GM18505 (cell line): Measurements from ENCODE around the gene CYB5A.

Experiments
- ATAC-seq: cut with Tn5 transposase; IDR thresholded peaks from one replicate; pipeline ENCODE4 v1.9.1; 2021; ENCODE audit not compliant: unreplicated experiment
- POLR2A ChIP-seq: IDR thresholded peaks from 4 replicates; pipeline ENCODE4 v1.6.1; 2011; ENCODE audit warnings: borderline replicate concordance; ENCODE audit not compliant: insufficient read depth, insufficient read length; ENCODE audit errors: extremely low read depth

The CYB5A gene

DNA sequence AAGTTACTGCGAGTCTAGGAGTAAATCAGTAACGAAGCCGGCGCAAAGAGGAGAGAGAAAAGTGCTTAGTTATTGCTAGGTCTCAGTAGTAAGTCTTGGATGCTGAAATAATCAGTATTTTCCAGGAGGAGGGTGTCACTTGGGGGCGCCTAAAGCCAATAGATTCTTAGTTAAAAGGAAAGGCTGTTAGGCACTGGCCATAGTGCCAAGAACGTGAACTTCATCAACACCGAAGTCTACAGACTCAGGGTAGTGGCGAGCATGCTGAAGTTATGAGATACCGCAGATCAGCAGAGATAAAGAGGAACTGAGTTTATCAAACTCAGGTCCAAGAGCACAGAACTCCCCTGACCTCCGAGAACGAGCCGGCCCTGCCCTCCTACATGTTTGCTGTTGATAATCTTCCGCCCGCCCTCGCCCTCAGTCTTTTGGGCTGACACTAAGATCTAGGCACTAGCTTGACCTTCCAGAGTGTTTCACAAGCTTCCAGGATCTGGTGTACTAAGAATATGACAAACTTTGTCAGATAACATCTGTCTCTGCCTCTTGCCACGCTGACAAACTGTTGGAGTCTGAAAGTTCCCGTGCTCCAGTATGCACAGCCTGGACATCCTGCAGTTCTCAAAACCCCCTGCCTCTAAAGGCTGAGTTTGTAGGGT, 49.2 kb downstream of the CYB5A start:
- no peak for TF ChIP-seq POLR2A
- ATAC-seq, result no peak

GRCh38 chr18:74241970-74242369, 49.8 kb downstream of the CYB5A start:
- TF ChIP-seq POLR2A, result no peak
- ATAC-seq, result no peak

DNA sequence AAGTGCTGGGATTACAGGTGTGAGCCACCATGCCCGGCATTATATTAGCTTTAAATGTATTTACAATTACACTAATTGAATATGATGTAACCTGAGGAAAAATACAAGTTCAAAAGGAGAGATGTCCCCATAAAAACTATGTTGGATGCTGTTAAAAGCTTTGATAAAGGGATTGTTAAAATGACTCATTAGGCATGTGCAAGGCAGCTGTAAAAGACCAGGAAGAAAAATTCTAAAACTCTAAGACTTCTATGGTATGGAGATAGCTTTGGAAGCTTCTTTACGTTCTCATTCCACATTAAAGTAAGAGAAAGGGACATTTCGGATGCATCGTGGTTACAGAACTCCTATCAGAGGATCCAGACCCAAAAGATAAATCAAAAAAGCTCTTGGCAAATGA, 50.3 kb downstream of the CYB5A start:
- ATAC-seq, result no peak
- TF ChIP-seq POLR2A, result no peak

DNA sequence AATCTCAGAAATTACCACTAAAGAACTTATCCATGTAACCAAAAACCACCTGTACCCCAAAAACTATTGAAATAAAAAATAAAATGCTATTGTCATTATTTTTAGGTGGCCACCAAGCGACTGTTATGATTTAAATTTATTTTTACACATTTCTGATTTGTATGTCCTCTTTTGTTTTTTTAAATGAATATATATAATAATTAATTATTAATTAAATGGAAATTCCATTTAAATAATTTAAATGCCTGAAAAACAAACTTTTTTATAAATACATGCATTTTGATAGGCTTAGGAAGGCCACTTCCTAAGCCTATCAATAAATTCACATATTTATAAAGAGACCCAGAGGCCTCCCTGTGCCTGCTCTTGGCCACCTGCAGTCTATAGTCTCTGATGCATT, 52.2 kb downstream of the CYB5A start:
- no peak for ATAC-seq

DNA sequence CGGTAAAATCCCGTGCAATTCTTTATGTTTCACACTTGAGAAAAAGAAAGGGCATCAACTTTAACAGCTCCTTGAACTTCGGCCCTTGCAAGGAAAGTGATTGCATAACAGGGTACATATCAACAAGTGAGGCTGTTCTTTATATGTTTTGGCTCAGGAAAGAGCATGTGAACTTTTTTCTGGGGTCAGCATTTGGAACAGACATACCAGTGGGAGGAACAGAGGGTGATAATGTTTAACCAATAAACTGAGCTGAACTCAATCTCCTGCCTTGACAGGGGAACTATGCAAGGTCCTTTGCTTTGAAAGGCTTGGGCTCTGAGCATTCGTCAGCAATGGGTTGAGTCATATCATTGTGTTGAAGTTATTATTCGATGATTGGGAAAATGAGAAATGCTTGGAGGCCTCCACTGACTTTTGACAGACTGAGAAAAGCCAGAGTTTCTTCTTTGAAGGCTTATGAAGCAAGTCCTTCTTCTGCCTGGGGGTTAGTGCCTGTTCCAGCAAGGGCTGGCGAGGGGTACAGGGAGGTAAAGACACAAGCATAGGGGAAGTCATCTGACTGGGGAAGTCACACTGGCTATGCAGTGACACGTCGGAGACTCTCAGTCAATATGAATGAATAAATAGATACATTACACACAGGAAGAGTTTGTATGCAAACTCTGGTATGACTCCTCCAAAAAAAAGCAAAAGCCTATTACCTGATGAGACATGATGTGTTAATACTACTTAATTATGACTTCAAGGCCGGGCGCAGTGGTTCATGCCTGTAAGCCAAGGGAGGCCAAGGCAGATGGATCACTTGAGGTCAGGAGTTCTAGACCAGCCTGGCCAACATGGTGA, 57.2 kb downstream of the CYB5A start:
- no peak for TF ChIP-seq POLR2A
- no peak for ATAC-seq

More for the DNA sequence above, 52.2 kb downstream of the CYB5A start:
- no peak for TF ChIP-seq POLR2A

- ATAC-seq, result no peak
- no peak for TF ChIP-seq POLR2A
Observed at GRCh38 chr18:74233933-74234325, 57.8 kb downstream of the CYB5A start.

- ATAC-seq, result no peak
- TF ChIP-seq POLR2A, result no peak
Observed at GRCh38 chr18:74230922-74231714, 60.6 kb downstream of the CYB5A start.

DNA sequence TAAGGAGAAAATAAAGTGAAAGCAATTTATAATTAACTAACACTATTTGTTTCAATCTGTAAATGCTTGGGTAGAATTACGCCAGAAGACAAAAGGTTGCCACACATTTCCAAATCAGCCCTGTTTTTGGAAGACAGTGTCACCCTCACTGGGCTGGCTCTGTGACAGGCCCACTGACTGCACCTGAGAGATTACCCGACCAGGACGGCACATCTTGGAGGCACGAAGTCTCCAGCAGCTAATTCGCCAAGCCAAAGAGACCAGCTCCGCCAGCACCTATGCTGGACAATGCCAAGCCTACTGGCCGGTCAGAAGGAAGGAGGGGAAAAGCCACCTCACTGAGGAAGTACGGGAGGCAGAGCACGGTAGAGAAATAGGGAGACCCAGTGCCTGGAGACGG, 61.9 kb downstream of the CYB5A start:
- TF ChIP-seq POLR2A, result no peak
- no peak for ATAC-seq

- no peak for ATAC-seq
- no peak for TF ChIP-seq POLR2A
Observed at GRCh38 chr18:74229005-74229404, 62.8 kb downstream of the CYB5A start.

- no peak for TF ChIP-seq POLR2A
- ATAC-seq, result no peak
Observed at GRCh38 chr18:74228312-74228711, 63.5 kb downstream of the CYB5A start.

DNA sequence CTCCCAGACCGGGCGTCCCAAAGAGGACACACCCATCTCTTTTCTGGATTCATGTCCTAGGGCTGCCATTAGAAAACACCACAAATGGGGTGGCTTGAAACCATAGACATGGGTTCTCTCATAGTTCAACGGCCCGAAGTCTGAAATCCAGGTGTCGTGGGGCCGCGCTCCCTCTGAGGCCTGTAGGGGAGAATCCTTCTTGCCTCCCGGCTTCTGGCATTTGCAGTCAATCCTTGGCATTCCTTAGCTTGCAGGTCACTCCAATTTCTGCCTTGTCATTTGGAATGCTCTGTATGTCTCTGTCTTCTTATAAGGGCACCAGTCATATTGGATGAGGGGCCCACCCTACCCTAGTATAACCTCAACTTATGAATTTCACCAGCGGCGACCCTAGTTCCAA, 65.1 kb downstream of the CYB5A start:
- no peak for ATAC-seq
- TF ChIP-seq POLR2A, result no peak

DNA sequence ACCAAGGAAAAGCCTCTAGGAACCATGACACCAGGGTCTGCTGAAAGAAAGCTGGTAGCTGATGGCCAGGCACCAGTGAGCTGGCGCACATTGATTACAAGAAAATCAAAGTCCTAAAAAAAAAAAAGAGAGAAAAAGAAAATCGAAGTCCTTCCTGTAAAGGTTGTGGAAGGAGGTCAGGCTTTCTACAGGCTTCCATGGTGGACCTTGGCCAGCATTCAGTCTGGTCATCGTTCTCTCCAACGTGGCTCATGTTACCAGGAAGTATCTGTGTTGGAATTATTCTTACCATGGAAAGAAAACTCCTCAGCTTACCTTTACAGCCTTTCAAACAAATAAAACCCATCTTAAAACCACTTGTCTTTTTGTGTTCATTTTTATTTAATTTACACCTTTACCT, 65.6 kb downstream of the CYB5A start:
- no peak for TF ChIP-seq POLR2A
- no peak for ATAC-seq

DNA sequence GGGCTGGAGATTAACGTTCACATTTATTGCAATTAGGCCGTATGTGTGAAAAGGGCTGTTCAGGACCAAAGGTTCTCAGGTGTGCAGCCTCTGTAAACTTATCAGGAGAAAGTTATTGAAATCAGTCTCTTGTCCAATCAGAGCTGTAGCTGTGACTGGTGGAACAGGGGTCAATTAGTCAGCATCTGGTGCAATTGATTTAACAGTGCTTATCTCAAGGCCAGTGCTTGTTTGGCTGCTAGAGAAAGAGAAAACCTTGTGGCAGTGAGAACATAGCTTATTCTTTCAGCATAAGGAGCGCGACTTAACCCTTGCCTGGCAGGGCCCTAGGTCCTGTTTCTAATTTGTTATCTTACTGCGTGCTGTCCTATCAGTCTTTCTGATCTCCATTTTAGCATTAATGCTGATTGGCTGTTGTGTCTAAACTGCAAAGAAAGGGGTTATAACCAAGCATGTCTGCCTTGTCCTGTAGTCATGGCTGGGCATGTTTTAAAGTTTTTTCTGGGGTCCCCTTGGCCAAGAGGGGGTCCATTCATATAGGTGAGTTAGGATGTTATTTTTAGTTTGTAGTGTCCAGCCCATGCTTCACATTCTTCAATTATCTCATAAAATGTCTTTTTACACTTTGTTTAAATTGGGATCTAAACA, 66.4 kb downstream of the CYB5A start:
- ATAC-seq, result no peak
- TF ChIP-seq POLR2A, result no peak

DNA sequence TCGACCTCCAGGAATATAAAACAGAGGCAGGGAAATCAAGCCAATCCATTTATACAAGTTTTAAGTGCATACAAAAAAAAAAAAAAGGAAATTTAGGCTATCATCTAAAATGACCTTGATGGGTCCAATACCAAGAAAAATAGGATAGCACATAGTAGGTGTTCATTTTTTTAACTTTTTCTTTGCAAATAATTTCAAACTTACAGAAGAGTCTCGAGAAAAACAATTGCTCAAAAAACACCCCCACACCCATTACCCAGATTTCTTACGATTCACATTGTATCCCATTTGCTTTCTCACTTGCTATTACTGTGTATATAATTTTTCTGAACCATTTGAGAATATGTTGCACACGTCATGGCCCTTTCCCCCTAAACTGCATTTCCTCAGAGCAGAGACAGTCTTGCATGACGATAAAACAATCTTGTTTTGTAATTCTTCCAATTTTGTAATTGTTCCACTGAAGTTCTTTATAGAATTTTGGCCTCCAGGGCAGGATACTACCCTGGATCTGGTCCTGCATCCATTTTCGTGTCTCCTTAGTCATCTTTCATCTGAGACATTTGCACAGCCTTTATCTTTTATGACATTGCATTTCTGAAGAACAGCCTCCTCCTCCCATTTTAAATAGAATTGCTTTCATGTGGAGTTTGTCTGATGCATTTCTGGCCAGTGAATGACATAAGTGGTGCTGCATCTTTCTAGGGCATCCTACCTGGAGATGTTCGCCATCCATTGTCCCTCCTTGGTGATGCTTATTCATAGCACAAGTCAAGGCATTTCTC, 68.9 kb downstream of the CYB5A start:
- TF ChIP-seq POLR2A, result no peak

More for the DNA sequence above, 68.9 kb downstream of the CYB5A start:
- ATAC-seq, result no peak
